NCI-H82 (cell line): ENCODE data around the gene PPP1R18.

Experiments used
- DNase-seq: peaks from one replicate; lab custom pipeline; 2025; lab: John Stamatoyannopoulos, UW

The PPP1R18 gene

DNA sequence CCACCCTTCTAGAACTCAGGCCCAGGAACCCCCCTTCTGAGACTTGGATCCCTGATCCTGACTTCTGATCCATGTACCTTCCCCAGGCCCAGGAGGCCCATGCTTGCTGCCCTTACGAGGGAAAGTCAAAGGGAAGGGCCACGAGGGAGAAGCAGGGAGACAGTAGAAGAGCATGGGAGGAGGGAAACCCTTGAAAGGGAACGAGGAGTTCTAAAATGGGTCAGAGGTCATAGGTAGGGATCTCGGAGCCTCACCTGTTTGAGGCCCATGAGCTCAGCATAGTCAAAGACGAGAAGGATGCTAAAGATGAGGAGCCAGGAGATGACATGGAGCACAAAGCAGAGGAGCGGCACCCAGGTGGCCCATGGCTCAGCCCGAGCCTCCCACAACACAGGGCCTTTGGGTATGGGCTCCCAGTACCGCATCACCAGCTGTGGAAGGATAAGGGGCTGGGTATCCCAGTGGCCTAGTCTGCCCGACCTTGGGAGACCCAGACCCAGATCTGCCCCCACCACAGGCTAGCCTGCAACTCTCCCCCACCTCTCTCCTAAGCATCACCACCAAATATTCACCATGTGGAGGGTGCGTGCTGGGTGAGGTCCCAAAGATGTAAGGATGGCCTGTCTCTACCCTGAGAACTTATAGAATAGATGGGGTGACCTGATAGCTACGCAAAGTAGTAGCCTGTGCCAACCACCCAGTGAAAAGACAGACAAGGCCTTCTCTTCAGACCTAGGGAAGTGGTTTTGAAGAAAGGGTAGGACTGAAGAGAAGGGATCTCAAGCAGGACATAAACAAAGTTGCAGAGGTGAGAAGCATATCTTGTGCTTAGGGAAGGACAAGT is 2.8 kb upstream of the PPP1R18 start:
- DNase-seq = no peak

DNA sequence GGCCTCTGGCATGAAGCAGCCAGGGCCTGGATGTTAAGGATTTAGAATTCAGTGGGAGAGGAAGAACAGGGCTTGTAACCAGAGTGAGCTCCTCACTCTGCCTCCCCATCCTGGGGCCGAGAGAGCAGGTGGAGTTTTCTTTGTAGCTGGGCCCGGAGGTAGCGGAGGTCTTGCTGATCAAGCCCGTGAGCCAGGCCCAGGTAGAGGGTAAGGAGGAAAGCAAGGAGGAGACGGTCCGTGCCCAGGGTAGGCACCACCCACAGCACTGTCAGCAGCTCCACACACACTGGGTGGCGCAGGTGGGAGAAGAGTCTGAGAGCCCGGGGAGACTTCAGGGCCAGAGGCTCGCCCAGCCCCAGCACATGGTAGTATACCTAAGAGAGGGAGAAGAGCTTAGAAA is 2.1 kb upstream of the PPP1R18 start:
- DNase-seq = no peak

GRCh38 chr6:30687659-30688431 is 1.4 kb upstream of the PPP1R18 start:
- DNase-seq = peak; percentile 54

DNA sequence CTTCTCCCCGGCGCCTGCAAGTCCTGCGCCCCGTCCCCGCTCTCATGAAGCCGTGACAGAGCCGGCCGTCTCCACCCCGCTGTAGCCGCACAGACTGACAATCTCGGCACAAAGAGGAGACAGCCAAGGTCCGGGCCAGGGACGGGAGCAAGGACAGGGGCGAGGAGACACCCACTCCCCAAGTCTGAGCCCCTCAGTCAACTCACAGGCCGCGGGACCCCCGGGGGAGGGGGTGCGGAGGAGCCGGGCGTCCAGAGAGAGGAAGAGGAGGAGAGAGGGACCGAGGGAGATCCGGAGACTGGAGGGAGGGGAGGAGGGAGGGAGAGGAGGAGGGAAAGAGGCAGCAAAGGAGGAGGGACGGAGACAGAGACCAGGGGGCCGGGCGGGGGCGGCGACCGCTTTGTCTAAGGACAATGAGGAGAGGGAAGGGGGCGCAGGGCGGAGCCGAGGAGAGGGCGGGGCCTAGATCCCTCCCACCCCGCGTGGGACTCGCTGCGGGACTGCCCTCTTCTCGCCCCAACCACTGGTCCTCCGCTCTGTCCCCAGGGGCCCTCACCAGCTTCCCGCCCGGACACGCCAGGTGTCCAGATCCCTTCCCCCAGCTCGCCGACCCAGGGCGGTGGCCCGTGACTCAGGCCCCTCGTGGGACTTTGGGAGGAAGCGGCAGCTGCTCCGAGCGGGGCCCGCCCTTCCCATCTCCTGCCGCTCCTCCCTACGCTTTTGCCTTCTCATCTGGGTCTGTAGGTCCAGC is 638 bp upstream of the PPP1R18 start:
- DNase-seq = peak; percentile 96

- DNase-seq = peak; percentile 22
These were observed 1.1 kb downstream of the PPP1R18 start for GRCh38 chr6:30685157-30686008.

- DNase-seq = no peak
These were observed 1.9 kb downstream of the PPP1R18 start for GRCh38 chr6:30684386-30685156.

DNA sequence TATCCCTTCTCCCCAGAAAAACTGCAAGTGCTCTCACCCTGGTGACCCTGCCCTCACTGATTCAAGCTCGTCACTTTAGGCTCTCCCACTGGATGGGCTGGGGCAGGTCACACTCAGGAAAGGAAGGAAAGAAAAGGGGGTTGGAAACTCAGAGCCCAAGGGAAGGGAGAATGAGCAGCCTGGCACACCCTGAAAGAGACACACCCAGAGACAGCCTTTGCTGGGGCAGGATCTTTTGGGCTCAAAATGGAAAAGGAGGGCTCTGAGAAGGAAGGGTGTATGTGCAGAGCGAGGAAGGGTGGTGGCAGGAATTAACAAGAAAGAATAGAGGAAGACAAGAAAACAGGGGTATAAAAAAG is 2.5 kb downstream of the PPP1R18 start:
- no peak for DNase-seq

- no peak for DNase-seq
These were observed 3.1 kb downstream of the PPP1R18 start for GRCh38 chr6:30683183-30683979.

DNA sequence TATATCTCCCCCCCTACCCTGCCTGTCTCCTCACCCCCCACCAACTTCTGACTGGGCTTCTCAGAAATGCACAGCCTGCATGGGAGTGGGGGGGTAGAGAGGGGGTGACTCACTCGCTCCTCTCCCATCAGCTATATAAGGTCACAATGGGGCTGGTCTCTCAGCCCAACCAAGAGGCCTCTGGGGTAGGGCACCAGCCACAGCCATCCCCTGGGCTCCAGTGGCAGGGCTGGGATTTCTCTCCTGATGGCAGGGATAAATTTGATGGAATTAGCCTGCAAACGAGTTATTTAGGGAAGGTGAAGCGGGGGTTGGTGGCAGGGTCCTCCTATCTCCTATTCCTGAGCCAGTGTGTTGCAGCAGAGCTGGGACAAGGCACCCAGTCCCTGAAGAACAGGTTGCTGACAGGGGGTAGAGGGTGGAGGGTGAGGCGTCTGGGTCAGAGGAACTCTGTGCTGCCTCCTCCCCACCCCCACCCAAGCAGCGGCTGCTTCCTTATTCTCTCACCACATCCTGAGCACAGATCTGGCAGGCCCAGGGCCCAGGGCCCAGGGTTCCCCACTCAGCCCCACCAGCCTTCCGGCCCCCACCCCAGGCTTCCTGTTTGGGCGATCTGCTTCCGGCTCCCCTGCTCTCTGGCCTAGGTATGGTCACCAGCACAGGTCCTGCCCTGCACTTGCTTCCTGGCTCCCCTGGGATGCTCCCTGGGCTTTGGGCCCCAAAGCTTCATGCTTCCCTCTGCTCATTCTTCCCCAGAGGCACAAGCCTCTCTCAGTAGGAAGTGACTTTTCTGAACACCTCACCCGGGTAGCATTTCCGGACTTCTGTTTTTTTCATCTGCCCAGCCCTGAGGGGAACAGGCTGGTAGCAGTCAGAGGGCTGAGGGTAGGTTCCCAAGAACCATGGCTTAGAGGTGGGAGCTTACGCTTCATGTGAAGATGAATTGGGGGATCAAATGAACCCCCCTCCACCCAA is 4.0 kb downstream of the PPP1R18 start:
- peak; percentile 81 for DNase-seq

DNA sequence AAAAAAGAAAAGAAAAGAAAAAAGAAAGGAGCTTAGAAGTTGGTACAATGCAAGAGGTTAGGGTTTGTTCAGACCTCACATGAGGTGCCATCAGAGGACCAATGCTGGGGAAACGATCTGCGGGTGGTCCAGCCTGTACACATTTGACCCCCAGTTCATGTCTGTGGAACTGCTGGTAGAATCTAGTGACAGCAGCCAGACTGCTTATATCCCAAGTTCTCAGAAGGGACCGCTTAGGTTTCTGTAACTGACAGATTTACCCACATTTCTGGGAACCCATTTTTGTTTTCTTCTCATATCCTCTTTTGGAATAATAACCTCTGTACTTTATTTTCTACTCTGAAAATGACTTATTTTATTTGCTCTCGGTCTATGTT is 4.7 kb downstream of the PPP1R18 start:
- DNase-seq = no peak

DNA sequence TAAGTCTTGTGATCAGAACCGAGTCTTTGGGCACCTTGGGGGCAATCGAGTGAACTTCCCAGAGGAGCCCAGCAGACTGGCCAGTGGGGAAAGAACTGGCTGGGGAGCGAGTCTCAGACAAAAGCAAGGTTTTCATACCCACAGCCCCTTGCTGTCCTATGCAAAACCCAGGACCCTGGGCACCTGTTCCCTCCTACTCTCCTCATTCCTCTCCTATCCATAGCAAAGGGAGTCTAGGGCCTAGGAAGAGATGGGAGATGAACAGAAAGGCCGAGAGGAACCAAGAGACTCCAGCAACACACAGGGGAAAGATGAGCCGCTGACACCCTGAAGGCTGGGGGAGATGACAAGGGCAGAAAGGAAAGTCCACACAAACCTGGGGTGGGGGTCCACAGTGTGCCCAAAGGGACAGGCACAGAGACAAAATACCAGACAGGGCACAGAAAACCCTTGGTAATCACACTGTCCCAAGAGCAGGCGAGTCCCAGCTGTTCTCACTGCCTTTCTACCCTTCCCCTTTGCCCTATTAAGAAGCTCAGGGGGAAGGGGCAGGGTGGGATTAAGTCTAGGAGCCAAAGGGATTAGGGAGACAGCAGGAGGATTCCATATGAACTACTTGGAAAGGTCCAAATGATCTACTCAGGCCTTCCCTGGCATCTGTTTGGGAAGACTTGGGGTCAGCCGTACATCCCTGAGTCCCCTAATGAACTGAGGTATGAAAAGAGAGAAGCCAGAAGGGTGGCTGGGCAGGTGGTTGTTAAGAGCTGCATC is 6.5 kb downstream of the PPP1R18 start:
- DNase-seq = peak; percentile 99

DNA sequence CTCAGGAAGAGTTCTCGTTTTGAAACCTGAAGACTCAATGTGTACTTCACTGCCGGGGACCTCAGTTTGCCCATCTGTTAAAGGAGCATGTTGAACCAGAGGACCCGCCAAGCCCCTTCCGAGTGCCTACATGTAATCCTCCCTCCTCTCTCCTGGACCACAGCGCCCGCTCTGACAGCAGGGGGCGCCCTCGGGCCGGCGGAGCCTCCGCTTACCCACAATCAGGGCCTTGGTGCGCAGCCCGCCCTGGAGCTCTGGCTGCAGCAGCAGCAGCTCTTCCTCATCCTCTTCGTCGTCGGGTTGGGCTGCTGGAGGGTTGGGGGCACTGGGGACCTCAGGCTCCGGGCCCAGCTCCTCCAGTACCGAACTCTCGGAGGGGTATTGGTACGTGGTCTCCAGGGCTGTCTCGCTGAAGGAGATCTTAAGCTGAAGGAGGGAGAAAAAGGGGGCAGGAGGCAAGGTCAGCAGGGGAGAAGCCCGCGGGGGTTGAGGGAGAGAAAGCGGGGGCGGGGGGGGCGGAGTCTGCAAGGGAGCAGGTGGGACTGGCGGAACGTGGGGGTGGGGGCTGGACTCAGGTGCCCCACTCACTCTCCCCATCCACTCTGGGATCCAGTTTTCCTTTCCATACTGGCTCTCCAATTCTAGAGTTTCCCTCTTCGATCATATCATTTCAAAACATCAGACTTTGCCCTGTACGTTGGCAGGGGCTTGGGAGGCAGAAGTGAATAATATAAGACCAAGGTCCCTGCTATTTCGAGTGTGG is 7.3 kb downstream of the PPP1R18 start:
- peak; percentile 92 for DNase-seq

DNA sequence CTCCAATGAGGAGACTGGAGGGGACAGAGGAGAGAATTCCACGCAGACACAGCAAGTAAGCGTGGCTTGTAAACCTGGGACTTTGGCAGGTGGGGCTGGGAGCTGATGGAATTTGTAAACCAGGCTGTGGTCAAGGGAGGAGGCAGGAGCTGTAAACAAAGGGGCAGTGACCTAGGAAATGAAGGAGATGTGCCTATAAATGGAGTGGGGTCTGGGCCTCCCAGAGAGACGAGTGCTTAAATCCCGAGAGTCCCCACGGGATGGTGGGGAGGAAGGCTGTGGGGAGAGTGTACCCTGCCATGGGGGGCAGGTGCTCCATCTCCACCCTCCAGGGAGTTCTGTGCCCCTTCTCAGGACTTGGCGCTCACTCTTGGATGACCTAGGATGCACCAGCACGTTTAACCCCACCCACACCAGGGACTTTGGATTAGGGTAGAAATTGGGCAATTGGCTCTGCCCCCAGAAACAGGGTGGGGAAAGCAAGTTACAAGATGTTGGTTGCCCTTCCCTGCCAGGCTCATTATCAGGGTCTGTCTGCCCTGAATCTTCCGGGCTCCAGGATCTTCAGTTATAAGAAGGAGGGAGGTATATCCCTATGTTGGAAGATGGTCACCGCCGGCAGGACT is 9.7 kb downstream of the PPP1R18 start:
- no peak for DNase-seq

- DNase-seq = peak; percentile 98
These were observed 13.8 kb downstream of the PPP1R18 start, which contains the start of gene DHX16 for GRCh38 chr6:30672445-30673253. Gene DHX16 (minus strand): TSS chr6:30673006. CDS start chr6:30672841, 165 bp downstream.

- DNase-seq = peak; percentile 33
These were observed 15.5 kb downstream of the PPP1R18 start for GRCh38 chr6:30670760-30671527.
